Right atrium auricular region (tissue), 2 donors: ENCODE data around the gene SNRPB. TPM values are rescaled to one million over a fixed set of nuclear protein-coding genes. Genes with fewer than 3 reads are reported as not detected.

Experiments
- DNase-seq: peaks from one replicate; pipeline ENCODE4 v3.0.0-alpha.2; 2019; ENCODE audit warnings: low spot score
- H3K27ac ChIP-seq, 2 donors: fragments of 200-600 bp; sonication (generic); 1 replicate in 1 of 2; 2 replicates in 1 of 2; pipeline ENCODE4 v1.5.1; 2016 to 2019
- H3K27me3 ChIP-seq, 2 donors: fragments of 200-600 bp; sonication (generic); one replicate each; pipeline versions ENCODE4 v1.5.1 to v1.6.0; 2017 to 2019
- H3K36me3 ChIP-seq: fragments of 200-600 bp; sonication (generic); one replicate; pipeline ENCODE4 v1.5.1; 2016
- H3K4me1 ChIP-seq, 2 donors: fragments of 200-600 bp; sonication (generic); one replicate each; pipeline versions ENCODE4 v1.5.1 to v1.6.0; 2017 to 2019
- H3K4me3 ChIP-seq, 2 donors: fragments of 200-600 bp; sonication (generic); 1 replicate in 1 of 2; 2 replicates in 1 of 2; pipeline ENCODE4 v1.5.1; 2017 to 2019; ENCODE audit warnings: mild to moderate bottlenecking in 1 of 2, moderate library complexity in 1 of 2
- H3K9me3 ChIP-seq, 2 donors: fragments of 200-600 bp; sonication (generic); one replicate each; pipeline ENCODE4 v1.5.1; 2019
- CTCF ChIP-seq, 2 donors: fragments of 200-600 bp; sonication (generic); IDR thresholded peaks; one replicate each; pipeline ENCODE4 v1.5.1; 2019; ENCODE audit warnings: antibody characterized with exemption in 2 of 2
- total RNA-seq, 2 donors: library from RNA; depleted of rRNA; stranded (reverse); fragments of >200 nt; gene quantifications; one replicate each; pipeline ENCODE4 v1.1.0, GENCODE V29; 2016

The SNRPB gene
- total RNA-seq, 2 donors from 2014 or later: 78.7 to 105 TPM

GRCh38 chr20:2460752-2461424 lies 9.7 kb downstream of the SNRPB start:
- no peaks in the 10 kb centered on the region for H3K27me3 ChIP-seq
- H3K36me3 ChIP-seq: peaks cover 69% of the 10 kb centered on the region
- H3K4me3 ChIP-seq: no peak overlapping the region
- no peaks in the 10 kb centered on the region for H3K9me3 ChIP-seq
- no peak for TF ChIP-seq CTCF (IDR thresholded peaks at IDR 0.05)
- no peaks in the 10 kb centered on the region for H3K4me1 ChIP-seq
- DNase-seq: no peak
- H3K27ac ChIP-seq: no peak overlapping the region

- H3K4me1 ChIP-seq: no peaks in the 10 kb centered on the region
- no peak for TF ChIP-seq CTCF (IDR thresholded peaks at IDR 0.05)
- no peaks in the 10 kb centered on the region for H3K27me3 ChIP-seq
- H3K36me3 ChIP-seq: peaks cover 62% of the 10 kb centered on the region
- no peak overlapping the region for H3K4me3 ChIP-seq
- no peak for DNase-seq
- no peaks in the 10 kb centered on the region for H3K9me3 ChIP-seq
- no peak overlapping the region for H3K27ac ChIP-seq
These were observed 10.4 kb downstream of the SNRPB start for GRCh38 chr20:2459981-2460751.

GRCh38 chr20:2458919-2459499 lies 11.6 kb downstream of the SNRPB start:
- H3K27ac ChIP-seq: no peak overlapping the region
- DNase-seq: no peak
- no peaks in the 10 kb centered on the region for H3K27me3 ChIP-seq
- H3K4me1 ChIP-seq: no peaks in the 10 kb centered on the region
- TF ChIP-seq CTCF (IDR thresholded peaks at IDR 0.05): no peak
- H3K36me3 ChIP-seq: peaks cover 50% of the 10 kb centered on the region
- no peaks in the 10 kb centered on the region for H3K9me3 ChIP-seq
- no peak overlapping the region for H3K4me3 ChIP-seq

GRCh38 chr20:2455771-2456497 lies 14.7 kb downstream of the SNRPB start:
- no peak for TF ChIP-seq CTCF (IDR thresholded peaks at IDR 0.05)
- no peaks in the 10 kb centered on the region for H3K4me1 ChIP-seq
- H3K27ac ChIP-seq: no peak overlapping the region
- peaks cover 19% of the 10 kb centered on the region for H3K36me3 ChIP-seq
- no peak for DNase-seq
- no peaks in the 10 kb centered on the region for H3K27me3 ChIP-seq
- no peaks in the 10 kb centered on the region for H3K9me3 ChIP-seq
- no peak overlapping the region for H3K4me3 ChIP-seq

GRCh38 chr20:2453792-2454191 lies 16.8 kb downstream of the SNRPB start:
- no peak for DNase-seq
- TF ChIP-seq CTCF (IDR thresholded peaks at IDR 0.05): no peak

More at GRCh38 chr20:2453792-2454191, 16.8 kb downstream of the SNRPB start:
- Histone ChIP-seq H3K36me3 (peaks cover under 1% of the 10 kb centered on the region), H3K4me1 (no peaks in the 10 kb centered on the region), H3K27ac (no peak overlapping the region), H3K27me3 (no peaks in the 10 kb centered on the region), H3K4me3 (no peak overlapping the region), H3K9me3 (no peaks in the 10 kb centered on the region)
